ENCODE data around the gene PTPRF. TPM values are rescaled to one million over a fixed set of nuclear protein-coding genes. Genes with fewer than 3 reads are reported as not detected.
A peak's percentile ranks its signal among the peaks of the same experiment; 100 is the strongest.

The PTPRF gene
- total RNA-seq, 2 experiments from 2014 or later: 3.8 to 4.5 TPM

DNA sequence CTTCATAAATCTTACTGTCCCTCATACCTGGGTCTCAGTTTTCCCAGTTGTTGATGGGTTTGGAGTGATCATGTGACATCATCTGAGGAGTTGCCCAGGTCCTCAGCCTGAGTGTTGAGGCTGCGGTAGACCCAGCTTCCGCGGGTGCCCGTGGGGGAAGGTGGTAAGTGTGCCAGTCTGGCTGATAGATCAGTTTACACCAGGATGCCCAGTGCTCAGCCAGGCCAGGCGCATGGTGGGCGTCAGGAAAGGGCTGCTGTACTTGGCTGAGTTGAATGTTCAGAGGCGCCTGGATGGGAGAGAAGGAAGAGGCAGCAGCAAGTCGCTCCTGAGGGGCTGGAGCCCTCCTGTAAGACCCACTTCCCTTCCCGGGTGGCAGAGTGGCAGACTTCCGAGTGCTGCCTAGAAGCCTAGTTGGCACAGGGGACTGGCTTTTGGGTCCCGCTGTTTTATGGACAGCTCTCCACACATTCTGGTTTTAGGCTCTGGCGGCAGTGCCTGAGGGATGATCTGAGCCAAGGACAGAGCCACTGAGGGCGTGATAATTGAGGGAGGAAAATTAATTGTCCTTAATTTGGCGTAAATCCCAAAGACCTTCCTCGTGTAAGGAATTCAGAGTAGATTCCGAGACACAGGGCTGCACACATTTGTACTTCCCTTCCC, 35.8 kb downstream of the PTPRF start:
- peaks cover 12% of the 10 kb centered on the region for H3K27me3 Mint-ChIP-seq
- intact Hi-C loops (cut with micrococcal nuclease): no loop called here
- no peaks in the 10 kb centered on the region for H3K9me3 Mint-ChIP-seq
- TF ChIP-seq, protein P1, sequence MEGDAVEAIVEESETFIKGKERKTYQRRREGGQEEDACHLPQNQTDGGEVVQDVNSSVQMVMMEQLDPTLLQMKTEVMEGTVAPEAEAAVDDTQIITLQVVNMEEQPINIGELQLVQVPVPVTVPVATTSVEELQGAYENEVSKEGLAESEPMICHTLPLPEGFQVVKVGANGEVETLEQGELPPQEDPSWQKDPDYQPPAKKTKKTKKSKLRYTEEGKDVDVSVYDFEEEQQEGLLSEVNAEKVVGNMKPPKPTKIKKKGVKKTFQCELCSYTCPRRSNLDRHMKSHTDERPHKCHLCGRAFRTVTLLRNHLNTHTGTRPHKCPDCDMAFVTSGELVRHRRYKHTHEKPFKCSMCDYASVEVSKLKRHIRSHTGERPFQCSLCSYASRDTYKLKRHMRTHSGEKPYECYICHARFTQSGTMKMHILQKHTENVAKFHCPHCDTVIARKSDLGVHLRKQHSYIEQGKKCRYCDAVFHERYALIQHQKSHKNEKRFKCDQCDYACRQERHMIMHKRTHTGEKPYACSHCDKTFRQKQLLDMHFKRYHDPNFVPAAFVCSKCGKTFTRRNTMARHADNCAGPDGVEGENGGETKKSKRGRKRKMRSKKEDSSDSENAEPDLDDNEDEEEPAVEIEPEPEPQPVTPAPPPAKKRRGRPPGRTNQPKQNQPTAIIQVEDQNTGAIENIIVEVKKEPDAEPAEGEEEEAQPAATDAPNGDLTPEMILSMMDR (IDR thresholded peaks at IDR 0.05): no peak
- peaks cover 12% of the 10 kb centered on the region for H3K4me1 Mint-ChIP-seq (ENCODE audit: low read depth)
- H3K36me3 Mint-ChIP-seq (ENCODE audit: low read depth): no peaks in the 10 kb centered on the region
- peak overlapping the region; percentile 65 for H3K4me3 Mint-ChIP-seq
- POLR2A ChIA-PET: interaction anchor here (0.9 kb wide), 1 partner anchor 16 kb away, joined by 4 read pairs; no protein-coding TSS in a partner anchor
- H3K27ac Mint-ChIP-seq: no peak overlapping the region
- CTCF ChIA-PET: no interaction called here
- no peak for ATAC-seq
- DNase-seq: no peak

GRCh38 chr1:43569175-43569574, 38.5 kb downstream of the PTPRF start:
- Mint-ChIP-seq H3K9me3 (no peaks in the 10 kb centered on the region), H3K4me3 (no peak overlapping the region), H3K36me3 (ENCODE audit: low read depth) (no peaks in the 10 kb centered on the region), H3K27ac (no peak overlapping the region), H3K27me3 (peaks cover 12% of the 10 kb centered on the region), H3K4me1 (ENCODE audit: low read depth) (peaks cover 12% of the 10 kb centered on the region)
- ATAC-seq: no peak
- ChIA-PET CTCF (interaction anchor here (1.0 to 1.2 kb wide), 2 partner anchors 15 to 39 kb away, joined by 3 to 4 read pairs; no protein-coding TSS in a partner anchor), POLR2A (no interaction called here)
- intact Hi-C loops (cut with micrococcal nuclease): no loop called here
- TF ChIP-seq, protein P1 (IDR thresholded peaks at IDR 0.05): no peak
- no peak for DNase-seq

GRCh38 chr1:43570277-43570676, 39.6 kb downstream of the PTPRF start:
- Mint-ChIP-seq H3K4me3 (no peak overlapping the region), H3K4me1 (ENCODE audit: low read depth) (peaks cover 9% of the 10 kb centered on the region), H3K36me3 (ENCODE audit: low read depth) (no peaks in the 10 kb centered on the region), H3K9me3 (no peaks in the 10 kb centered on the region), H3K27me3 (peaks cover 9% of the 10 kb centered on the region), H3K27ac (no peak overlapping the region)
- TF ChIP-seq, protein P1 (IDR thresholded peaks at IDR 0.05): no peak
- no peak for ATAC-seq
- no peak for DNase-seq
- CTCF ChIA-PET: interaction anchor here (1.0 kb wide), 1 partner anchor 193 kb away, joined by 3 read pairs; no protein-coding TSS in a partner anchor
- intact Hi-C loops (cut with micrococcal nuclease): no loop called here
- POLR2A ChIA-PET: interaction anchor here (0.9 to 1.2 kb wide), 2 partner anchors 10 to 12 kb away, joined by 3 to 5 read pairs; no protein-coding TSS in a partner anchor

DNA sequence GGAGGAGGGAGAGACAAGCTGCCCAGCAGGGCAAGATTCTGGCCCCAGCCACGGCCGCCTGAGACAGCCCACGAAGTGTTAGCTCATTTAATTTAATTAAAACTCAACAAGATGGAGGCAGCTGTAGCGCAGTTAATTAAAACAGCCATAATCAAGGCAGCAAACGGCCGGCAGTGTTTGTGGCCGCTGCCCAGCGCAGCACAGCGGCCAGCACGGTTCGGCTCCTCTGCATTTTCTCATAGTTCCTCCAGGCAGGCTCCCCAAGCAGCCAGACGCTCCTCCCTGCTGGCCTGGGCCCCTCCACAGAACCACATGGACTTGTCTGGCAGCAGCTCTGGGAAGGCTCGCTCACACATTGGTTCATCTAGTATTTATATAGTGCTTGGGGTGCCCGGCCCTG, 40.0 kb downstream of the PTPRF start:
- CTCF ChIA-PET: interaction anchor here (1.0 kb wide), 1 partner anchor 193 kb away, joined by 3 read pairs; no protein-coding TSS in a partner anchor
- intact Hi-C loops (cut with micrococcal nuclease): no loop called here
- Mint-ChIP-seq H3K27me3 (peaks cover 9% of the 10 kb centered on the region), H3K27ac (no peak overlapping the region), H3K4me3 (no peak overlapping the region), H3K4me1 (ENCODE audit: low read depth) (peaks cover 9% of the 10 kb centered on the region), H3K36me3 (ENCODE audit: low read depth) (no peaks in the 10 kb centered on the region), H3K9me3 (no peaks in the 10 kb centered on the region)
- DNase-seq: no peak
- TF ChIP-seq, protein P1 (IDR thresholded peaks at IDR 0.05): no peak
- no peak for ATAC-seq
- POLR2A ChIA-PET: interaction anchor here (0.9 to 1.2 kb wide), 2 partner anchors 10 to 11 kb away, joined by 3 to 5 read pairs; no protein-coding TSS in a partner anchor

DNA sequence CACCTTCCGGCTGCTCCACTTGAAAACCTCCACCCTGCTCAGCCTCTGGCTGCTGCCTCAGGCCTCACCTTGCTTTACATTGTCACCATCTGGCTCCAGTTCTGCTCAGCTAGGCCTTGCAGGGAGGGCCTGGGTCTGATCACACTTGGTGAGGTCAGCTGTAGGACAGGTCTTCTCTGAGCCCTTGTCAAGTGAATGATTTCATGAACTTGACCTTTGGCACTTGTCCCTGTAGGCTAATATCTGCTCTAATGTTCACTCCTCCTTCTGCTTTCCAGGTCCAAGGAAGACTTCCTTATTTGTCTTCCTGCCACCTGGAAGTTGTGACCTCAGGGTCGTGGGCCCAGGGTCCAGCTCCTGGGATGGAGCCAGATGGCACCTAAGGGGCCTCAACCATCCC, 41.4 kb downstream of the PTPRF start:
- no peaks in the 10 kb centered on the region for H3K27me3 Mint-ChIP-seq

More for the DNA sequence above, 41.4 kb downstream of the PTPRF start:
- intact Hi-C loops (cut with micrococcal nuclease): no loop called here
- H3K4me1 Mint-ChIP-seq (ENCODE audit: low read depth): no peaks in the 10 kb centered on the region
- TF ChIP-seq, protein P1 (IDR thresholded peaks at IDR 0.05): no peak
- no peak overlapping the region for H3K4me3 Mint-ChIP-seq
- ATAC-seq (no peak), DNase-seq (no peak)
- ChIA-PET CTCF (no interaction called here), POLR2A (interaction anchor here (1.2 kb wide), 1 partner anchor 9 kb away, joined by 6 read pairs; no protein-coding TSS in a partner anchor)
- no peak overlapping the region for H3K27ac Mint-ChIP-seq
- no peaks in the 10 kb centered on the region for H3K9me3 Mint-ChIP-seq
- no peaks in the 10 kb centered on the region for H3K36me3 Mint-ChIP-seq (ENCODE audit: low read depth)
